Left renal pelvis (tissue), 4 donors: ENCODE data around the gene SLX4. TPM values are rescaled to one million over a fixed set of nuclear protein-coding genes. Genes with fewer than 3 reads are reported as not detected.
"Not testable (repeated sequence)": the region's sequence is repeated elsewhere in the genome, so short reads cannot be mapped to it uniquely, and the experiment has no call there.

Experiments used
- DNase-seq, 4 donors: peaks; one replicate each; pipeline ENCODE4 v3.0.0-alpha.2; 2013; ENCODE audit warnings: low read depth in 4 of 4, low spot score in 3 of 4
- polyA plus RNA-seq, 4 donors: library from polyadenylated mRNA; unstranded; fragments of 120-200 nt; gene quantifications; one replicate each; pipeline ENCODE4 v1.2.1, GENCODE V29; 2013; ENCODE audit not compliant: insufficient read length in 4 of 4

SLX4 gene, protein sequence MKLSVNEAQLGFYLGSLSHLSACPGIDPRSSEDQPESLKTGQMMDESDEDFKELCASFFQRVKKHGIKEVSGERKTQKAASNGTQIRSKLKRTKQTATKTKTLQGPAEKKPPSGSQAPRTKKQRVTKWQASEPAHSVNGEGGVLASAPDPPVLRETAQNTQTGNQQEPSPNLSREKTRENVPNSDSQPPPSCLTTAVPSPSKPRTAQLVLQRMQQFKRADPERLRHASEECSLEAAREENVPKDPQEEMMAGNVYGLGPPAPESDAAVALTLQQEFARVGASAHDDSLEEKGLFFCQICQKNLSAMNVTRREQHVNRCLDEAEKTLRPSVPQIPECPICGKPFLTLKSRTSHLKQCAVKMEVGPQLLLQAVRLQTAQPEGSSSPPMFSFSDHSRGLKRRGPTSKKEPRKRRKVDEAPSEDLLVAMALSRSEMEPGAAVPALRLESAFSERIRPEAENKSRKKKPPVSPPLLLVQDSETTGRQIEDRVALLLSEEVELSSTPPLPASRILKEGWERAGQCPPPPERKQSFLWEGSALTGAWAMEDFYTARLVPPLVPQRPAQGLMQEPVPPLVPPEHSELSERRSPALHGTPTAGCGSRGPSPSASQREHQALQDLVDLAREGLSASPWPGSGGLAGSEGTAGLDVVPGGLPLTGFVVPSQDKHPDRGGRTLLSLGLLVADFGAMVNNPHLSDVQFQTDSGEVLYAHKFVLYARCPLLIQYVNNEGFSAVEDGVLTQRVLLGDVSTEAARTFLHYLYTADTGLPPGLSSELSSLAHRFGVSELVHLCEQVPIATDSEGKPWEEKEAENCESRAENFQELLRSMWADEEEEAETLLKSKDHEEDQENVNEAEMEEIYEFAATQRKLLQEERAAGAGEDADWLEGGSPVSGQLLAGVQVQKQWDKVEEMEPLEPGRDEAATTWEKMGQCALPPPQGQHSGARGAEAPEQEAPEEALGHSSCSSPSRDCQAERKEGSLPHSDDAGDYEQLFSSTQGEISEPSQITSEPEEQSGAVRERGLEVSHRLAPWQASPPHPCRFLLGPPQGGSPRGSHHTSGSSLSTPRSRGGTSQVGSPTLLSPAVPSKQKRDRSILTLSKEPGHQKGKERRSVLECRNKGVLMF (N-terminal part only)
- 1 to 10 TPM; 4.1 to 7.1 (median 5.4) TPM for polyA plus RNA-seq

- peak; percentile 79 to 95 (median 90) for DNase-seq
Observed at GRCh38 chr16:3611146-3611975, at the start of gene SLX4. Gene SLX4, minus strand, starts transcription at chr16:3611606. Its CDS starts 2,642 bp downstream, at chr16:3608964.

GRCh38 chr16:3659251-3659650, 47.8 kb upstream of the SLX4 start:
- DNase-seq: no peak

DNA sequence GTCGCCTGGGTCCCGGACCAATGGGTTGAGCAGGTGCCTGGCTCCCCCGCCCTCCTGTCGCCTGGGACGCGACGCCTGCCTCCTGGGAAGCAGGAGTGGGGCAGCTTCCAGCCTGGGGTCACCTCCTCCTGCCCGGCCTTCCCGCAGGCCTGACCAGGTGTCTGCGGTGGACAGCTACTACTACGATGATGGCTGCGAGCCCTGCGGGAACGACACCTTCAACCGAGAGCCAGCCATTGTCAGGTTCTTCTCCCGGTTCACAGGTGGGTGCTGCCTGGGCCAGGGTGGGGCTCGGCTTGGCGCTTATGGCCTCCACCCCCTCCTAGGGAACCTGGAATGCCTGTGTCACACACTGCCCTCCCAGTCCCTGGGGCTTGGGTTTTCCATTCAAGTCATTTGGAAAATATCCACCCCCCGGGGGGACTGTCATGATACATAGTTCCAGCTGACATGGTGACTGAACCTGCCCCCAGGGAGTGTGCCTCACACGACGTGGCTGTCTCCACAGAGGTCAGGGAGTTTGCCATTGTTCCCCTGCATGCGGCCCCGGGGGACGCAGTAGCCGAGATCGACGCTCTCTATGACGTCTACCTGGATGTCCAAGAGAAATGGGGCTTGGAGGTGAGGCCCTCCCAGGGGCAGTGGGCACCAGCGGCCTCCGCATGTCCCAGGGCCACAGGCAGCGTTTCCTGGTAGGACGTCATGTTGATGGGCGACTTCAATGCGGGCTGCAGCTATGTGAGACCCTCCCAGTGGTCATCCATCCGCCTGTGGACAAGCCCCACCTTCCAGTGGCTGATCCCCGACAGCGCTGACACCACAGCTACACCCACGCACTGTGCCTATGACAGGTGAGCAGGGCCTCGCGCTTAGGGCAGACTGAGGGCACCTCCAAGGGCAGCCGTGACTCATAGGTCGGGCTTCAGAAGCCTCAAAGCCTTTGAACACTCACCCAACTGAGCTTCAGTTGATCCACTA, 45.4 kb upstream of the SLX4 start:
- DNase-seq: no peak

DNA sequence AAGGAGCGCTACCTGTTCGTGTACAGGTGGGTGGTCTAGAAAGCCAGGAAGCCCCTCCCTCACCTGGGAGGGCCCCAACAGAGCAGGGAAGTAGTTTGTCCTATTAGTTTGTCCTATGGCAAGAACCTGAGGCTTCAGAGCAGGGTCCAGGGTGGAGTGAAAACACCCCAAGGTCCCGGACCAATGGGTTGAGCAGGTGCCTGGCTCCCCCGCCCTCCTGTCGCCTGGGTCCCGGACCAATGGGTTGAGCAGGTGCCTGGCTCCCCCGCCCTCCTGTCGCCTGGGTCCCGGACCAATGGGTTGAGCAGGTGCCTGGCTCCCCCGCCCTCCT, 44.7 kb upstream of the SLX4 start:
- not testable (repeated sequence) for DNase-seq

DNA sequence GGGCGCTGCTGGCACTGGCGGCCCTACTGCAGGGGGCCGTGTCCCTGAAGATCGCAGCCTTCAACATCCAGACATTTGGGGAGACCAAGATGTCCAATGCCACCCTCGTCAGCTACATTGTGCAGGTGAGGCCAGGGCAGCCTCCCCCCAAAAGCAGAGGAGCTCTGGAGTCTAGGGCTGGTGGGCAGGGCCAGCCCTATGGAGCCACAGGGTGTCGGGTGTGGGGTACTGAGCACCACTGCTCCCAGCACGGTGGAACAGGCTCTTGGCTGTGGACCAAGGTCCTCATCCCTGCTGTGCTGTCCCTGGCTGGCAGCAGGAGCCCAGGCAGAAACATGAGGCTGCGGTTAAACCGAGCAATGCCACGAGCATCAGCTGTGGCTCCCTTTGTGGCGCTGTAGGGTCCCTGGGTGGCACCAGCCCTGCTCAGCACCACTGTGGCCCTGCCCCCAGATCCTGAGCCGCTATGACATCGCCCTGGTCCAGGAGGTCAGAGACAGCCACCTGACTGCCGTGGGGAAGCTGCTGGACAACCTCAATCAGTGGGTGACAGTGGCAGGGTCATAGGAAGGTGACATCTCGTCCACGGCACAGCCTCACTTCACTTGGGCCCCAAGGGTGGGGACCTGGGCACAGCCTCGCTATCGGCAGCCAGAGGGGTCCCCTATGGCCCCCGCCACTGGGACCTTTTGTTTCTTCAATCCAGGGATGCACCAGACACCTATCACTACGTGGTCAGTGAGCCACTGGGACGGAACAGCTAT, 44.2 kb upstream of the SLX4 start:
- DNase-seq: no peak

DNA sequence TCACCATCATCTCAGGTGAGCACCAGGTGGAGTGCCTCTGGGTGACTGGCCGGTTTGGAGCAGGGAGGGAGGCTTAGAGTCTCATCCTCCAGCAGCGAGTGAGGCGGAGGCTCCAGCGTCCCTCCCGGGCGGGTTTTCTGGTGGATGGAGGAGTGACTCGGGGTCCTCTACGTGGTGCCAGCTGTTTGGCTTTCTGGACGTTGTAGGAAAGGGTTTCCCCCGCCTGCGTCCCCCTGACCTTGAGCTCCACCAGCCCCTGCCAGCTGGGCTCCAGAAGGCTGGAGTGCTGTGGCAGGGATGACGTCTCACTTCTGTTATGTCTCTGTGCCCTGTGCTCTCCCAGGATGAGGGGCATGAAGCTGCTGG, 43.6 kb upstream of the SLX4 start:
- no peak for DNase-seq

GRCh38 chr16:3654249-3654991, 43.0 kb upstream of the SLX4 start, which contains the start of gene DNASE1:
Gene DNASE1, plus strand, starts transcription at chr16:3654691. Its CDS starts 683 bp downstream, at chr16:3655374.
- DNase-seq: no peak

DNA sequence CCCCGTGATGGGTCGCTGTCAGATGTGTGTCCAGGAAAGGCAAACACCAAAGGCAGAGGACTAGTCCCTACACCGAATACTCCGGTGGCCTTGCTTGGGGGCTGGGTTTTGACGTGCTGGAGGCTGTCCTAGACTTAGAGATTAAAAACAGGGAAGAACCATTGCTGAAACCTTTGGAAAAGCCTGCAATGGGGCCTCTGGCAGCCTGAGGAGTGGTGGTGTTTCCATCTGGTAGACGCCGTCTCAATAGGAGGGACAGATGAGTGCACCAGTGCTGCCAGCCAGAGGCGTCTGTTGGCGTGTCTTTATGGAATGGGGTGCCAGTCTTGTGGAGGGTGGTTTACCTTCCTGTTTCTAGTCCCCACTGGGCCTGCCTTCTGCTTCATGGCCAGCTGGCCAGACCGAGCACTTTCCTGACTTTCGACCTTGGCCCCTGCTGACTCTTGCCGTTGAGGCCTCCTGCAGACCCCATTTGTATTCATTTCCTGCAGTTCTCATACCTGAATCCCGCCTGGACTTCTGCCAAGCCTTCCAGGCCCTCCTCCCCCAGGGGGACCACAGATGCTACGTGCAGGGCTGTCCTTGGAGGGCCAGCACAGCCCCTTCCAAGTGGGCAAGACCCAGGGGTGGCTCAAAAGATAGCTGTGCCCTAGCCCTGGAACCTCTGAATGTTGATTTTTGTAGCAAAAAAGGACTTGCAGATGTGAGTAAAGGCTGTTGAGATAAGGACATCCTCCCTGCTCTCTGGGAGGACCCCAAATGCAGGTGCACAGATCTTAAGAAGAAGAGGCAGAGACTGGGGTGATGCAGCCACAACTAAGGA, 41.2 kb upstream of the SLX4 start:
- no peak for DNase-seq

- DNase-seq: no peak
Observed at GRCh38 chr16:3651461-3652372, 40.3 kb upstream of the SLX4 start.

- no peak for DNase-seq
Observed at GRCh38 chr16:3650631-3651265, 39.3 kb upstream of the SLX4 start.

DNA sequence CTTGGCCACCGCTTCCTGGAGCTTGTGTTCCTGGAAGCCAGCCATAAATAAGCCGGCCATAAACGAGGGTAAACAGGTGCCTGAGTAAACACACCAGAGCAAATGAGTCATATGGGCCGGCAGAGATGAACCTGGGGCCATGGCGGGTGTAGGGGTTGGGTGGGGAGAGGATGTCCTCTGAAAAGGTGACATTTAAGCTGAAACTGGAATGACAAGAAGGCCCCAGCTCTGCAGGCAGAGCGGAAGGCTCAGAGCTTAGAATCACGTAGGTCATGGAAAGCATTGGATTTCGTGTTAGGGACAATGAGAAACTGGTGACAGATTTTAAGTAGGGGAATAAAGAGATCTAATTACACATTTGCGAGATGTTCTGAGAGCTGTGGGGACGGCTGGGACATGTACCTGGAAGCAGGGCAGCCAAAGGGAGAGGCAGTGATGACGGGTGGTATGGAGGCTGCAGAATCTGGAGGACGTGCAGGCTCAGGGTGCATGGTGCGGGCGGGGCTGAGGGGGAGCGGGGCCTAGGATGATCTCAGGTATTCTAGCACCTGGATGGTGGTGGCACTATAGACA, 35.0 kb upstream of the SLX4 start:
- no peak for DNase-seq

DNA sequence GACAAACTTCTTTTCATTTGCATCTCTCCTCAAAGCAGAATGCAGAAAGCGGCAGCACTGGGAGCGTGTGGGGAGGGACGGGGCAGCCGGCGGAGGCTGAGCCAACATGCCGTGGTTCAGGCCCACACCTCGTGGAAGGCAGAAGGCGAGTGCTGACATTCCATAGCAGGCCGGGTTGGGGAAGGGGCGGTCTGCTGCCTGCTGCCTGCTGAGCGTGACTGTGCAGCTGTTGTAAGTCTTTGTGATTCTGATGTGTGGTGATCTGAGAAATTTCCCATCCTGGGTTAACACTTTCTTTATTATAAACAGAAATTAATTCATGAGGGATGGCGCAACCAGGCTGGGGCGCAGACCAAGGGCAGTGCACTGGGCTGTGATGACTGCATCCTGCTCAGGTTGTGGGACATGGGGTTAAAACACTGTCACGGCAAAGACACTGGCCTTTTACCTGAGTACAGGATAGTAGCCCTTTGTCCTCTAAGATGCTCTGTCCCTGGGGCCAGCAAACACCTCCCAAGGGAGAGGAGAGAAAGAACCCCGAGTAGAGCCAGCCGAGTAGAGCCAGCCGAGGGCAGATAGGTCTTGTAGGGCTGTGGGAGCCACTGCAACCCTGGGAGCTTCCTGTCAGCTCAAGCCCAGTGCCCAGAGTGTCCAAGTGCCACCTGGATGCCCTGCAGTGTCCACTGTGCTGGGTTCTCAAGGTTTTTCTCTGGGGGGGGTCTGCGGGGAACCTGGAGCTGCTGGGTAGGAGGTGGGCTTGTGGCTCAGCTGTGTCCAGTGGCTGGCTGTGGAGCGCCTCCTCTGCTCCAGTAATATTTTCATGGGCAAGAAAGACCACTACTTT, 34.3 kb upstream of the SLX4 start:
- no peak for DNase-seq

DNA sequence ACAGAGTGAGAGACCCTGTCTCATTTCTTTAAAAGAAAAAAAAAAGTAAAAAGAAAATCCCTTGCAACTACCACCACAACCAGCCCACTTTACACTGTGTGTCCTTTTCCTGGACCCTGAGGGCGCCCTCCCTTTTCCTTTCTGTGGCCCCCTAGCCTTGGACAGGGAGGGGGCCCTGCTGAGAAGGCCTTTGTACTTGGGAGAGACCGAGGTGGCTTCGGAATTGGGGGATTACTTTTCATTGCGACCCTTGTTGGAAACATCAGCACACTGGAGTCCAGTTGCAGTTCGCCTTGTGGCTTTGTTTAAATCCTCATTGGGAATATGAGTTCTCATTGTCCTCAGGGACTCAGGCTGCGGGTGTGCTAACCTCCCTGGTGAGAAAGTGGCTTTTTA, 33.7 kb upstream of the SLX4 start:
- no peak for DNase-seq

GRCh38 chr16:3643095-3643730, 31.8 kb upstream of the SLX4 start:
- DNase-seq: no peak
